ENCODE data around the gene PGLYRP2. TPM values are rescaled to one million over a fixed set of nuclear protein-coding genes. Genes with fewer than 3 reads are reported as not detected.
A peak's percentile ranks its signal among the peaks of the same experiment; 100 is the strongest.

Gene PGLYRP2
- total RNA-seq, 1 donor from 2014 or later = not detected

DNA sequence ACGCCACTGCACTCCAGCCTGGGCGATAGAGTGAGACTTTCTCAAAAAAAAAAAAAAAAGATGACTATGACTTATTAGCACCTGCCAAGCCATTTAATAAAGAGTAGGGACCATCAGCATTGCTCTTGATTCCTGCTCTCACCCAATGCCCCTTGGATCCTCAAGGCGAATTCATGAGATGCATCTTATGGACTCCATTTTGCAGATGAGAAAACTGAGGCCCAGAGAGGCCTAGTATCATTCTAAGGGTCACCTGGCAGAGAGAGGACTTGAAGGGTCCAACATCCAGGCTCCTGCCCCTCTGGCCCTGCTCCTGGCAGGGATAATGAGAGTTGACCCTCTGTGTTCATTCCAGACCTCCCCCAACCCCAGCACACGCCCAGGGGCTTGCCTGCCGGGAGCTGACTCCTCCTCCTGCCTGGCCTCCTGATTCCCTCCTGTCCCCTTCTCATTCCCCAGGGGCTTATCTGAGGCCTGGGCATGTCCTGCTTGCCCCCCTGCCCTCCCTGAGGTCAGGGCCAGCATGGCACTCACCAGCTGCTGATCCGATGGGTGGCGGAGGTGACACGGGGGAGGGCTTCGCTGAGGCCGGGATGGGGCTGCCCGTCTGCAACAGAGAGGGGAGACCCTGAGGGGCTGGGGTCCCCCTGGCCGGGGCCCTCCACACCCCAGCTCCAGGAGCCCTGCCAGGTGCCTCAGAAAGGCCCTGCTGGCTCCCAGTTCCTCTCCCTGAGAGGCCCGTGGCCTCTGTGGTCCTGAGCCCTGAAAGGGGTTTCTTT is 37.0 kb downstream of the PGLYRP2 start:
- no peak for FAIRE-seq
- DNase-seq (ENCODE audit: low spot score in 2 of 2) = no peak

DNA sequence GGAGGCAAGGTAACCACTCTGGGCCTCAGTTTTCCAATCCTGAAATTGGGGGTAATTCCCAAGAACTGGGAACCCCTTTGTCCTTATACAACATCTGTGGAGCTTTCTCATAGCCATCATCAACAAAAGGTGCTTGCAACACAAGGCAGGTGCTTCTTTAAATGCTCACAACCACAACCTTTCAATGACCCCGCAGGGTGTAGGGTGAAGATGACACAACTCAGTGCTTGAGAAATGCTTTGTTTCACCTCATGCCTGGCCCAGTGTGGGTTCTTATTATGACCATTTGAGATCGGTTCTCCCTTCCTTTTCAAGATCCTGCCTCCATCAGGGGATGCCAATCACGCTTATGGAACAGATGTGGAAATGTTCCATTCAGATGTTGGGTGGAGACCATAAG is 38.0 kb downstream of the PGLYRP2 start:
- FAIRE-seq = no peak
- no peak for DNase-seq (ENCODE audit: low spot score in 2 of 2)

DNA sequence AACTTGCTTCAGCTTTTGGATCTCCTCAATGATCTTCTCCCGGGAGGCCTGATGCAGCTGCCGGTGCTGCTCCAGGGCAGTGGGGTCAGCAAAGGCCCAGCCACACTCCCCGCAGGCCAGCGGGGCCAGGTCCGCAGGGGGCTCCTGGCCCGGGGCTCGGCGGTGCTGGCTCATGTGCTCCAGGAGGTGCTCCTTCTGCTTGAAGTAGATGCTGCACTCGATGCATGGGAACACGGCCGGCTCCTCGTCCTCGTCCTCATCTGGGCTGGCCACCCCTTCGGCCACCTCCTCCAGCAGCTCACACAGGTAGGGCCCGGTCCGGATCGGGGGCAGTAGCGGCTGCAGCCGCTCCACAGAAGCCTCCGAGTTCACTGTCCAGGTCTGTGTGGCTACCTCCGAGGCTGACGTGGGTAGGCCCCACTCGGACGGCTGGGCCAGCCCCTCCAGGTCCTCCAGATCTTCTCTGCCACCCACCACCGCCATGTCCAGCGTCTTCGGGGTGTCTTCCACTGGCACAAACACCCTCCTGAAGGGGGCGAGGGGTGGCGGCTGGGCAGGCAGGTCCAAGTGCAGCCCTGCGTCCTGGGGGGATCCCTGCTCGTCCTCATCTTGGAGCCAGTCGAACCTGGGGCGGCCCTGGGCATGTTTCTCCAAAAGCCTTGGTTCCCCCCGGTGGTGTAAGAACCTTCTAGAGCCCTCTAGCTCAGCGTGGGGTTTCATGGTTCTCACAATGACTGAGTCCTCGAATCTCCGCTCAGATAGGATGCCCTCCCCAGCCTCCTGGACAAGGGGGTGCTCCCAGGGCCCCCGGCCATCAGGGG is 39.3 kb downstream of the PGLYRP2 start:
- no peak for FAIRE-seq
- DNase-seq (ENCODE audit: low spot score in 2 of 2) = no peak

DNA sequence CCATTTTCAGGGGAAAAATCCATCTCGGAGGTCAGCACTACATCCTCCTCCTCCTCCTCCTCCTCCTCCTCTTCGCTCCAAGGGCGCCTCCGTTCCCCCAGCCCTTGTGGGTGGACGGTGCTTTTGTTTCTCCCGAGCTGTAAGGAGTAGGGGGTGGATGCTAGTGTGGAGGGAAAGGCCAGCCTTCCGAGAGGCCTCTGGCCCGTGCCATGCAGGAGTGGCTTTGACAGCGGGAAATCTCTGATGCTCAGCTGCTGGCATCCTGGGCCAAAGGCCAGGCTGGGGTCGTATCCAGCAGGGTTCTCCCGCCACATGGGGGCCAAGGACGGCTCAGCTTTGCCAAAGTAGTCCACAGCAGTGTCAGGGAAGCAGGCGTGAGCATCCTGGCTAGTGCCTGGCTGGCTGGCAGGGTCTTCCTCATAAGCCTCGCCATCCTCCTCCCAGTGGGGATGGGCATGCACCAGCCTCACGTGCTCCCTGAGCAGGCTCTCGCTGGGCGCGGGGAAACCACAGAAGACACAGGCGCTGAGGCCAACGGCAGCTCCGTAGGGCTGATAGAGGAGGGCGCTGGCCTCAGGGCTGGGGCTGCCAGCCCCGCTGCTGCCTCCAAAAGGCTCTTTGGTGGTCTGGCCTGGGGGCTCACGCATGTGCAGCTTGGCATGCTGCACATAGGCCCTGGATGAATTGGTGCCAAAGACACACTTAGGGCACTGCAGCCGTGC is 40.1 kb downstream of the PGLYRP2 start:
- no peak for DNase-seq (ENCODE audit: low spot score in 2 of 2)
- FAIRE-seq = no peak

DNA sequence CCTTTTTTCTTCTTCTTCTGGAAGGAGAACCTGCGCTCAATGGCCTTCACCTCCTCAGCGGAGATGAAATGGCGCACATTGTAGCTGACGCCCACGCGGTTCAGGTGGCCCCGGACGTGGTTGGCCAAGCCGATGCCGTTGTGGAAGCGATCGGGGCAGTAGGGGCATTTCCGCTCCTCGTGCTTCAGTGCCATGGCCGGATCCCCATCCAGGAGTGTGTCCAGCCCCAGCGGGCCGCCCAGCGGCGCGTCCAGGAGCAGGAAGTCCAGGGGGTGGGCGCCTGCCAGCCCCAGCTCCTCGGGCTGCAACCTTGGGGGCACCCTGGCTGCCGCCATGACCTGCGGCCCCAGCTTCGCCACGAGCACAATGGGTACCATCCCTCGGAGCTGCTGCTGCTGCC is 40.7 kb downstream of the PGLYRP2 start:
- DNase-seq (ENCODE audit: low spot score in 2 of 2) (no peak), FAIRE-seq (no peak)

DNA sequence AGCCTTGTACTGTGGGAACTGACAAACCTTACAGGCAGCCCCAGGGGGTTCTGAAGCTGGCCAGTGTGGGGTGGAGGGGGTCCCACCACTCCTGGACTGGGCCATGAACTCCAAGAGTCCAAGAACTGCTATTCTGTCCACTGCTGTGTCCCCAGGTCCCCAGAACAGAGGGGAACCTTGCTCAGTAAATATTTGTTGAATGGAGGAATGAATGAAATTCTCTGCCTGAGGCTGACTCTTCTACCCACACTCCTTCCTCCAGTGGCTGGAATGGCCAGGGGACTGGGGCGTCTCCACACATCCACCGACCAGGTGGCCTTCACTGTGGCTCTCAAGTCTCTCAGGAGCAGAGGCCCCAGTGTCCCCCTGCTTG is 41.2 kb downstream of the PGLYRP2 start:
- FAIRE-seq = no peak
- no peak for DNase-seq (ENCODE audit: low spot score in 2 of 2)

DNA sequence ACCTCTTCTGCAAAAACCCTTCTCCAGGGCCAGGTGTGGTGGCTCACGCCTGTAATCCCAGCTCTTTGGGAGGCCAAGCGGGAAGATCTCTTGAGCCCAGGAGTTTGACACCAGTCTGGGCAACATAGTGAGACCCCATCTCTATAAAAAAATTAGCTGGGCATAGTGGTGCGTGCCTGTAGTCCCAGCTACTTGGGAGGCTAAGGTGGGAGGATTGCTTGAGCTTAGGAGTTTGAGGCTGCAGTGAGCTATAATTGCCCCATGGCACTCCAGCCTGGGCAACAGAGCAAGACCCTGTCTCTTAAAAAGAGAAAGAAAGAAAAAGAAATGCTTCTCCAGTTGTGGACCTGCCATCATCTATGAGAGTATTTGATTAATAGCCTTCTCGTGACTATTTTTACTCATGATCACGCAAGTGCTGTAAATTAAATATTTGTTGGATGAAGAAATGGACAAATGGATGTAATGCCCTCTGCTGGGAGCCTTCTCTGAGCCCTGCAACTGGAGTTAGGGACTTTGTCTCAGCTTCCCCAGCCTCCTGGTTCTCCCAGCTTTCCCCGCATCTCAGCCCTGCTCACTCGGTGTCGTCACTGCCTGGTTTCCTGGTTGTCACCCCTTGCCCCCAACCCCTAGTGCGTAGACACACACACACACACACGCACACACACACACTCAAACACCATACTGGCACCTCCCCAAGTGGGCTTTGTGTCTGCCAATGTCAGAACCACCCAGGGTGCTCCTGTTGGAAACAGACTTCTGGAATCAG is 41.8 kb downstream of the PGLYRP2 start:
- no peak for DNase-seq (ENCODE audit: low spot score in 2 of 2)
- no peak for FAIRE-seq

DNA sequence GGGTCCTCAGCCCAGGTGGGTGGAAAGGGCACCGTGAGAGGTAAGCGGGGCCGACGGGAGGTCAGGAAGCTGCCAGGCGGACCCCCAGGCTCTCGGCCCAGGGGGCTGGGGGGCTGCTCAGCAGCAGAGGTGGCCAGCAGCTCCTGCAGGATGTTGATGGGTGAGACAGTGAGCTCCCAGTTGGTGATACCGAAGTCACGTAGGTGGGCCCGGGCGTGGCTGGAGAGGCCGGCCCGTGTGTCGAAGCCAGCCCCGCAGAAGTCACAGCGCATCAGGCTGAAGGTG is 42.5 kb downstream of the PGLYRP2 start:
- FAIRE-seq (no peak), DNase-seq (ENCODE audit: low spot score in 2 of 2) (no peak)

DNA sequence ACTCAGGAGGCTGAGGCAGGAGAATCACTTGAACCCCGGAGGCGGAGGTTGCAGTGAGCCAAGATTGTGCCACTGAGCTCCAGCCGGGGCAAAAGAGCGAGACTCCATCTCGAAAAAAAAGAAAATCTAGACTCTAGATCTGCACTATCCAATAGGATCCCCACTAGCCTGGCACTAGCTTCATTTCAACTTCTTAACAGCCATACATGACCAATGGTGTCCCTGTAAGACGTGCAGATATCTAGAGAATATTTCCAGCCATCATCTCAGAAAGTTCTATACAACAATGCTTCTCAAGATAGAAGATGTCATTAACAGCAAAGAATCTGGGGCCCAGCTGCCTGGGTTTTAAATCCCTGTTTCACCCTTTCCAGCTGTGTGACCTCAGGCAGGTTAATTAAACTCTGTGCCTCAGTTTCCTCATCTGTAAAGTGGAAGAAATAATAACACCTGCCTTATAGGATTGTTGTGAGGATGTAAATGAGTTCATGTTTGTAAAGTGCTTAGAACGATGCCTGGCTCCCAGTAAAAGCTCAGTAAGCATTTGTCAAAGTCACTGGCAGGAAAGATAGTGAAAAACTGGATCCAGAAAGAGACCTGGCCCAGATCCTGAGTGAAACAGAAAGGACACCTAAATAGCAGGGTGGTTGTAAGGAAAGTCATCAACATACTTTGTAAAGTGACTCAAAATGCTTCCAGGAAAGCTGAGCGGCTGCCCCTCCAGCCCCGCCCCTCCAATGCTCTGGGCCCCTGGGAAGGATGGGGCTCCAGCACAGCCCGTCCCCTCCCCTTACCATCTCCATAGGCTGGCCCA is 43.1 kb downstream of the PGLYRP2 start:
- no peak for FAIRE-seq
- DNase-seq (ENCODE audit: low spot score in 2 of 2) = no peak

DNA sequence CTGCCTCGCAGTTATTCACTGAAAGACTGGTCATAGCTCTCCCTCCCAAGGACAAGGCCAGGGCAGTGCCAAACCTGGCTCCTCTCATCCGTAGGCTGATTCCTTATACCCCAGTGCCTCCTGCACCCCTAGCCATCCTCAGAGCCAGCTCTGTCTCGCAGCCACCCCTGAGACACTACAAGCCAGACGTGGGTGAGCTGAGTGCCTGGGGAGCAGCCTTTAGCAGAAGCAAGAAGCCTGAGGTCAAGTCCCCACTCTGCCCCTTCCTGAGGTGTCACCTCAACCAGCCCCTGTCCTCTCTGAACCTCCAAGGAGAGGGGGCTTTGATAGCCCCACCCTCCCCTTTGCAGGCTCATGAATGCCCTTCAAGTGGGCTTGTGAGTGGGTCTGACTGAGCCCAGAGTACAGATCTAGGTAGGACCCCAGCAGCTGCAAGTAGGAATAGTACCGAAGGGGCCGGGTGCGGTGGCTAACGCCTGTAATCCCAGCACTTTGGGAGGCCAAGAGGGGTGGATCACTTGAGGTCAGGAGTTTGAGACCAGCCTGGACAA is 45.7 kb downstream of the PGLYRP2 start:
- FAIRE-seq = no peak
- no peak for DNase-seq (ENCODE audit: low spot score in 2 of 2)

DNA sequence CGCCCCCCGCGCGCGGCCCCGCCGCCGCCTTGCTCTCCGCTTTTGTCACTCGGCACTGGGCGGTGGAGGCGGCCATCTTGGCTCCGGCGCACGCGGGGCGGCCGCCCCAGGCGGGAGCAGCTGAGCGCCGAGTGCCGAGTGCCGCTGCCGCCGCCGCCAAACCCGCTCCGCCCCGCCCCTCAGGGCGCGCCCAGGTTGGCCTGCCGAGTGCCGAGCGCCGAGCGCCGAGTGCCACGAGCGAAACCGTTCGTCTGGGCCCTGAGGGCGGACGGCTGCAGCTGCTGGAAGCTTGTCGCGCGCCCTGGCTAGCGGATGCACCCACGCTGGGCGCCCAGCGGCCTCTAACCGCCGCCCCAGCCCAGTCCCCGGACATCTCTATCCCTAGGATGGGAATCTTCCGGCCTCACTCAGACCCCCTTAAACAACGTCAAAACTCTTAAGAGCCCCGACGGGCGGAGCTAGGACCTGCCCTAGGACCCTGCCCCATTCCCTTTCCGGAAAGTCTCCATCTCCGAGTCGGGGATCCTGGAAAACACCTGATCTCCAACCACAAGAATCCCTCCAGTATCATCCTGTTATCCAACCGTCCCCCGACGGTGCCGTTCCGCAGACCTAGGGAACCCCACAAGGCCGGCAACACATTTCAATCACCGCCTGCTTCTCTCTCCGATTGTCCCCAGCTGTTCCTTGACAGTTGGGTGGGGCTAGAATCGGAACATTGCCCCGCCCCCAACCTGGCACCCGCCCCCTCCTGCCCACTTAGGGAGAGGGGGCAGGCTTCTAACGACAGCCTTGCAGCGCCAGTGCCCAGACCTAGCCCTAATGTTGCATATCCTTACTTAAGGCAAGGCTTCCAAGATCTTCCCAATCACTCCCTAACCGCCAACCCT is 46.4 kb downstream of the PGLYRP2 start:
- FAIRE-seq (no peak), DNase-seq (ENCODE audit: low spot score in 2 of 2) (peak; percentile 100)

DNA sequence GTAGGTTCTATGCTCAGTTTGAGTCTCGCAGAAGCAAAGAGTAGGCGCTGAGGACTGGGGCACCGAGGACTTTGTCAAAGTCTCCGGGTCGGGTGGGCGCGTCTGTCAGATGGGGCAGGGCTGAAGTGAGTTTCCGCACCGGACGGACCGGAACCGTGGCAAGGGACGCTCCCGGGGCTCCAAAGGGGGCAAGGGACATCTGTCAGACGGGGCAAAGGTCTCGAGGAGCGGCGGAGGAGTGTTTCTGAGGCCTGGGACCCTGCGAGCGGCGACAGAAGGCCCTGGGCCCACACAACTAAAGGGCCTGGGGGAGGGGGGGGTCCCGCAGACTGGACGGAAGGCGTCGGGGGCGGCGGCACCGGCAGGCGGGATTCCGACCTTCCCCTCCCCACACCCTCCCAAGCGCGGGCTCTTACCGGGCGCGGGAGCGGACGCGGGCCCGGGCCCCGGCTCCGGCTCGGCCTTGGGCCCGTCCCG is 47.2 kb downstream of the PGLYRP2 start:
- DNase-seq (ENCODE audit: low spot score in 2 of 2) (no peak), FAIRE-seq (no peak)

DNA sequence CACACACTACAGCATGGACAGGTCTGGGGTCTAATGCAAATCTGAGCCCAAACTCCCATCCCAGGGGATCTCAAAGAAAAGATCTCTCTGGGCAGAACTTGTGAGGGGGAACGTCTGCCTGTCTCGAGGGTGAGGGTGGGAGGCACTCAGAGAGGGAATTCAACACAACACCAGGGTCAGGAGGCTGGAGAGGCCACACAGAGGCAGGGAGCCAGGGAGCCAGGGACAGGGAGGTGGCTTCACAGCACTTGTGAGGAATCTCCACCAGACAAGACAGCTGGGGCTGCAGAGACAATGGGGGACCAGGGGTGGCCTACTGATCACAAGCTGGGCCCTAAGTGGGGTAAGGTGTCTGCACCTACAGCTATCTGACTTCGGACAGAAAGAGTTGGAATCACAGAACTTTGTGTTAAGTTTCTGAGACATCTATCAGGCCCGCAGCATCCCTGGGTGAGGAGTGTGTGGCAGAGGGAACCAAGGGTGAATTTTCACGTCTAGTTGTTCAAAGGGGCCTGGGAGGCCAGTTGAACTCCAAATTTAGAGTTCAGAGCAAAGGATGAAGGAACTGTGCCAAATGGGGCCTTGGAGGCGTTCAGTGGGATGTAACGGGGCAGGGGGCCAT is 47.8 kb downstream of the PGLYRP2 start:
- no peak for DNase-seq (ENCODE audit: low spot score in 2 of 2)
- FAIRE-seq = no peak

DNA sequence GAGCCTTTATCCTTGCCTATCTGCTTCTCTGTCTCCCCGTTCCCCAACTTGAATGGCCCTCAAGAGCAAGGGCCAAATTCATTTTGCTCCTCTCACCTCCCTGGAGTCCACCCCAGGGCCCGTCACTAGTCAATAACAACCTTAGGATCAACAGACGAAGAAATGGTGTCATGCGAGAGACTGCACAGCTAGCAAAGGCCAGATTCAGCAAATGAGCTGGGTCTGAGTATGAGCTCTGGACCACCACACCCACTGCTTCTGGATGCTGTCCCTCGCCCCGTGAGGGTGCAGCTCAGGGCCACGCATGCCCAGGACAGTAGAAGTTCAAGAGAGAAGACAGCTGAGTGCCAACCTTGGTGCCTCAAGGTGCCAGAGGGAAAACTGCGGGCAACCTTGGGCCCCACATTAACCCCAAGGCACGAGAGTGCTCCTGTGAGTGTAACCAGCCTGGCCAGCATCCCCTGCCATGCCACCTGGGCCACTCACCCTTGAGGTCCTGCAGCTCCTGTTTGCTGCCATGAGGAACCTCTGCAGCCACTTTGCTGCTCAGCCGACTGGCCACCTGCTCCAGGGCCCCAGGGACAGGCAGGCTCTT is 48.7 kb downstream of the PGLYRP2 start:
- FAIRE-seq (no peak), DNase-seq (ENCODE audit: low spot score in 2 of 2) (no peak)

DNA sequence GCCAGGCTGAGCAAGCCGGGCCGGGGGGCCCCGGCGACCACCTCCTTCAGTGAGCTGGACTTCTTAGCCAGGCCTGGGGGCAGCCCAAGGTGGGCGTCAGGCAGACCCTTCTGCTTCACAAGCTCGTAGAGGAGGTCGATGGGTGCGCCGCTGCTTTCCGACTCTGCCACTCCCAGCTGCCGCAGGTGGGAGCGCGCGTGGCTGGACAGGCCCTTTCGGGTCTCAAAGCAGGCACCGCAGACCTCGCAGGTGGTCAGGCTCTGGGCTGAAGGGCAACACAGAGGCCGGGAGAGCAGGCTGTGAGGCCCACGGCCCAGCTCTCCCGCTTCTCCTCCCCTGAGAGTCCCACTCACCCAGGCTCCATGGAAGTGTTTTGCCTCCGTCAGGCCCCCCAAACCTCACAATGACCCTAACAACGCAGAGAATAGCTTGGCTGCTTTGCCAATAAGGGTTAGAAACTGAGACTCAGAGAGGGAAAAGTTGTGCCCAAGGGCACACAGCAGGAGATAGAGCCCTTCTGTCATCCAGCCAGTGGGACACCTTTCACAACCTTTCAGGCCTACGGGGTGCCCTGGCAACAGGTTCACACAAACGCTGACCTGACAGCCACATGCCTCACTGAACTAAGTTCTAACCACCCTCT is 49.4 kb downstream of the PGLYRP2 start:
- FAIRE-seq (no peak), DNase-seq (ENCODE audit: low spot score in 2 of 2) (no peak)

DNA sequence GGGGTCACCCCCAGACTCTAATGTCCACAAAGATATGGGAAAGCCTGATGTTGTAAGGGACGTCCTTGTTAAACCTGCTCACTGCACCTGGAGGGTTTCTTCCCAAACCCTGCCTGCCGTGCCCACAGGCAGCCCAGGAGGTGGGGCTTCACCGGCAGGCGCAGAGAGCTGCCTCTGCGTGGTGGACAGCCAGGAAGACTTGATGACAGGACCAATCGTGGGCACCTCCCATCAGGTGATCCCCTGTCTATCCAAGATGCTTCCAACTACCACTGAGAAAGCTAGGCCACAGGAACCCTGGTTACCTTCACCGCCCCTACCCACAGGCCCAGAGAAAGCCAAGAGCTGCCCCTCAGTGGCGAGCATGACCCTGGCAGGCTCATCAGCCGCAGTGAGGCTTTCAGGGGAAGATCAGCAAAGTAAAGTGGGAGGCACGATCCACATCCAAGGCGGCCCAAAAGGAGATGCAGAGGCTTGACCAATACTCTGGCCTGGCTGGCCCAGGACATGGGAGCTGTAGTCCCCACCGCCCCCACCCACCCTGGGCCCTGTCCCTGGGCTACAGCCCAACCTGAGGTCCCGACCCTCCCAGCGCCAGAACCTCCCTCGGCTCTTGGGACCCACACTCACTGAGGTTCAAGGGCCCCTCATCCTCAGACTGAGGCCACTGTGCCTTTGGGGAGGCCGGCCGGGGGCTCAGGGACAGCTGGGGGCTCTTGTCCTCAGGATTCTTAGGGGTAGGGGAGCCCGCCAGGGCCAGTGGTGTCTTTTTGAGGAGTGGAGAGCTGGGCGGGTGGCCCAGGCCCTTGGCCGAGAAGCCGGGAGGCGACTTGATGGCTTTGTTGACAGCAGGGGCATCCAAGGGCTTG is 50.1 kb downstream of the PGLYRP2 start:
- FAIRE-seq (no peak), DNase-seq (ENCODE audit: low spot score in 2 of 2) (no peak)

Data from frontal cortex (tissue), 4 donors.